Heart left ventricle (tissue), 13 donors: Measurements from ENCODE around the gene WNT11.

ENCODE experiments used
- CTCF ChIP-seq, 12 donors: fragments of 200-600 bp; sonication (generic) in 4 of 12; IDR thresholded peaks; one replicate each; pipeline versions ENCODE4 v1.5.0 to v1.8.0; 2018 to 2022; ENCODE audit warnings: antibody characterized with exemption in 12 of 12, mild to moderate bottlenecking in 5 of 12
- POLR2A ChIP-seq, 2 donors: fragments of 450-650 bp; IDR thresholded peaks; one replicate each; pipeline ENCODE4 v1.6.1; 2017; ENCODE audit warnings: antibody characterized with exemption in 2 of 2, mild to moderate bottlenecking in 2 of 2, moderate library complexity in 2 of 2
- donor health status: ischemic (EF 13 %, LVEDD 7.1; RV severe dilation, severe dysfunction).
- donor health status: DM: no; HTN: yes; CAD: no.
- donor health status: DM: no; HTN: no; CAD: no.
- donor health status: ischemic (EF 25% LVEDD 6.9; RV normal size, moderate dysfunction).
- donor health status: ischemic (EF 25% LVEDD 5.7; RV mildly dilated, moderate dysfunction).
- donor health status: ischemic (EF 35%, LVEDD 5.7; RV mildly dilated, moderate dysfunction).
- donor health status: nonischemic (EF 11% LVEDD 7.7; RV severe dilation, severe dysfunction).
- donor health status: DM: yes; HTN: yes; CAD: no.
- donor health status: PGD.
- donor health status: ischemic (EF 29% LVEDD 5.4; RV normal size, mild dysfunction).
- donor health status: nonischemic (EF 23%, LVEDD 6.1; RV moderate dilation, normal function).

DNA sequence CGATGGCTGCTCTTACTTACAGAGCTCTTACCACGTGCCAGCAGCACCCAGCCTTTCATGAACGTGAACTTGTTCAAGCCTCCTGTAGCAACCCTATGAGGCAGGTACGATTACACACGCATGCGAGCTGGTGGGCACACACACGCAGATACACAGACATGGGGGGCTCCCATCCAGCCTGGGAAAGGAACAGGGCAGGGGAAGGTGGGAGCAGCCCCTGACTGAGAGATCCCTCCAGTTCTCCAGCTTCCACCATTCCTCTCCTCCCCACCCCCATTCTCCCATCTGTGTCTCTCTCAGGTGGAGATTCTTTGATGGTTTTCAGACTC, 37.6 kb upstream of the WNT11 start:
- TF ChIP-seq CTCF (IDR thresholded peaks at IDR 0.05), result no peak
- no peak for TF ChIP-seq POLR2A (IDR thresholded peaks at IDR 0.05)
